Psoas muscle (tissue), 8 donors: ENCODE results near the gene MAGIX. TPM values are rescaled to one million over a fixed set of nuclear protein-coding genes. Genes with fewer than 3 reads are reported as not detected.

Source experiments
- ATAC-seq, 4 donors: fragments of 200-7000 bp; cut with Tn5 transposase; one replicate each; pipeline ENCODE4 v1.9.1; 2020; ENCODE audit warnings: moderate library complexity in 3 of 4, mild to moderate bottlenecking in 2 of 4
- DNase-seq, 2 donors: peaks; one replicate each; pipeline ENCODE4 v3.0.0-alpha.2; 2020
- H3K27ac ChIP-seq: fragments of 200-600 bp; one replicate; pipeline ENCODE4 v1.8.0; 2022
- H3K27me3 ChIP-seq, 3 donors: fragments of 200-600 bp in 1 of 3; one replicate each; pipeline versions ENCODE4 v1.6.1 to v1.8.0; 2013 to 2022; ENCODE audit warnings: low read length in 2 of 3, mild to moderate bottlenecking in 2 of 3, moderate library complexity in 1 of 3; ENCODE audit not compliant: insufficient read depth in 3 of 3
- H3K36me3 ChIP-seq, 2 donors: fragments of 200-600 bp in 1 of 2; one replicate each; pipeline versions ENCODE4 v1.6.1 to v1.8.0; 2013 to 2022; ENCODE audit warnings: low read depth in 1 of 2, mild to moderate bottlenecking in 1 of 2, moderate library complexity in 1 of 2; ENCODE audit not compliant: insufficient read depth in 1 of 2
- H3K4me1 ChIP-seq: fragments of 200-600 bp; one replicate; pipeline ENCODE4 v1.8.0; 2022
- H3K4me3 ChIP-seq: fragments of 200-600 bp; one replicate; pipeline ENCODE4 v1.8.0; 2022; ENCODE audit warnings: mild to moderate bottlenecking
- H3K9me3 ChIP-seq: fragments of 200-600 bp; one replicate; pipeline ENCODE4 v1.8.0; 2022
- CTCF ChIP-seq: fragments of 200-600 bp; IDR thresholded peaks from one replicate; pipeline ENCODE4 v1.8.0; 2022; ENCODE audit warnings: antibody characterized with exemption
- WGBS, 3 donors: extraction: QIAGEN DNeasy Blood & Tissue Kit; methylation state at CpG; one replicate each; pipeline versions ENCODE4 v1.1.6 to v1.1.7; 2013; 5-methylcytosine and 5-hydroxymethylcytosine counted together
- intact Hi-C, 2 donors: fragments of 100-400 bp; cut with DNase I; formaldehyde crosslinking; loops; one replicate each; pipeline versions ENCODE4 v1.11.0 to v1.14.2; 2022
- polyA plus RNA-seq, 3 donors: library from polyadenylated mRNA; stranded (reverse); fragments of 200-250 nt; gene quantifications; one replicate each; pipeline ENCODE4 v1.2.3, GENCODE V29; 2013
- total RNA-seq, 4 donors: library from RNA; stranded (reverse); fragmentation: NEBNext Ultra II Directional in 2 of 4; extraction: Animal tissue kit (Norgen Biotek cat#: 25700) in 2 of 4; gene quantifications; one replicate each; pipeline versions ENCODE4 v1.2.1 to v1.2.4, GENCODE V29; 2021 to 2023
- donor health status: healthy with polysubstance abuse.
- donor health status: DM: no; HTN: no; CAD: no; lungs with moderate emphysema.
- donor health status: Bipolar disorder and iron deficiency.
- donor health status: healthy.
- donor health status: DM: yes; HTN: yes; CAD: no.
- donor health status: DM: no; HTN: no; CAD: no.
- donor health status: DM: no; HTN: no; CAD: no.
- donor health status: DM: yes; HTN: yes; CAD: no.

The MAGIX gene
- total and polyA plus RNA-seq, 7 donors, result 2.9 to 8.0 (median 3.7) TPM

GRCh38 chrX:49153467-49153866 lies 9.1 kb upstream of the MAGIX start:
- TF ChIP-seq CTCF, result no peak
- H3K27me3 ChIP-seq, result no peaks in the 10 kb centered on the region
- H3K27ac ChIP-seq, result no peak overlapping the region
- H3K36me3 ChIP-seq, result no peaks in the 10 kb centered on the region
- H3K9me3 ChIP-seq, result no peaks in the 10 kb centered on the region
- H3K4me1 ChIP-seq, result no peaks in the 10 kb centered on the region
- 72 to 100% (median 92%) methylated on average over 1 of the region's 1 CpG for WGBS, 3 donors
- intact Hi-C loops, result no loop called here
- no peak for ATAC-seq
- no peak for DNase-seq
- no peak overlapping the region for H3K4me3 ChIP-seq

GRCh38 chrX:49155243-49155899 lies 7.2 kb upstream of the MAGIX start:
- H3K4me1 ChIP-seq, result no peaks in the 10 kb centered on the region
- DNase-seq, result no peak
- 8 to 39% (median 11%) methylated on average over 16 to 18 of the region's 18 CpGs for WGBS, 3 donors
- intact Hi-C loops, result no loop called here
- ATAC-seq, result peak in 2 of 4 donors; percentile 2 to 19
- TF ChIP-seq CTCF, result no peak
- H3K4me3 ChIP-seq, result peak overlapping the region; percentile 72
- H3K9me3 ChIP-seq, result no peaks in the 10 kb centered on the region
- peak overlapping the region; percentile 92 for H3K27ac ChIP-seq
- H3K36me3 ChIP-seq, result no peaks in the 10 kb centered on the region
- no peaks in the 10 kb centered on the region for H3K27me3 ChIP-seq

GRCh38 chrX:49155900-49156837 lies 6.4 kb upstream of the MAGIX start:
- peak; percentile 89 to 95 for DNase-seq
- Histone ChIP-seq H3K27me3 (no peaks in the 10 kb centered on the region), H3K27ac (peak overlapping the region; percentile 92), H3K4me1 (no peaks in the 10 kb centered on the region), H3K36me3 (no peaks in the 10 kb centered on the region), H3K4me3 (peak overlapping the region; percentile 72), H3K9me3 (no peaks in the 10 kb centered on the region)
- WGBS, 3 donors, result 0 to 31% (median 1%) methylated on average over 48 to 65 of the region's 65 CpGs
- ATAC-seq, result peak; percentile 95 to 98 (median 96)
- TF ChIP-seq CTCF, result peak; percentile 64
- intact Hi-C loops, result no loop called here

- intact Hi-C loops, result no loop called here
- Histone ChIP-seq H3K4me3 (no peak overlapping the region), H3K9me3 (no peaks in the 10 kb centered on the region), H3K4me1 (no peaks in the 10 kb centered on the region), H3K27me3 (no peaks in the 10 kb centered on the region), H3K27ac (no peak overlapping the region), H3K36me3 (no peaks in the 10 kb centered on the region)
- ATAC-seq (no peak), DNase-seq (no peak)
- WGBS, 3 donors, result 68 to 70% (median 69%) methylated on average over 15 to 25 of the region's 25 CpGs
- TF ChIP-seq CTCF, result no peak
Observed at GRCh38 chrX:49157194-49157593, 5.4 kb upstream of the MAGIX start.
